DOHH2 (cell line): ENCODE results near the gene CTIF.

Experiments
- H3F3A ChIP-seq: fragments of 200-600 bp; sonication (generic), shearing (Covaris generic); 2 replicates; pipeline ENCODE4 v1.6.0; 2016; ENCODE audit warnings: antibody characterized with exemption, mild to moderate bottlenecking; ENCODE audit not compliant: control insufficient read depth, insufficient read depth
- H3K27ac ChIP-seq: fragments of 200-600 bp; sonication (generic); 2 replicates; pipeline ENCODE4 v1.5.1; 2014; ENCODE audit warnings: low read depth, mild to moderate bottlenecking, low read length, moderate library complexity
- H3K27me3 ChIP-seq: fragments of 200-600 bp; sonication (generic); 2 replicates; pipeline ENCODE4 v1.6.1; 2014; ENCODE audit warnings: mild to moderate bottlenecking, low read length, mixed read lengths; ENCODE audit not compliant: control insufficient read depth
- H3K36me3 ChIP-seq: fragments of 200-600 bp; sonication (generic); 2 replicates; pipeline ENCODE4 v1.6.1; 2014; ENCODE audit warnings: mild to moderate bottlenecking, low read length, moderate library complexity, mixed read lengths; ENCODE audit not compliant: control insufficient read depth
- H3K4me1 ChIP-seq: fragments of 200-600 bp; sonication (generic); 2 replicates; pipeline ENCODE4 v1.6.1; 2014; ENCODE audit warnings: mild to moderate bottlenecking, low read length, mixed read lengths; ENCODE audit not compliant: control insufficient read depth
- H3K4me2 ChIP-seq: fragments of 200-600 bp; sonication (generic); 2 replicates; pipeline ENCODE4 v1.6.0; 2014; ENCODE audit warnings: mild to moderate bottlenecking, low read length, moderate library complexity
- H3K4me3 ChIP-seq: fragments of 200-600 bp; sonication (generic); 2 replicates; pipeline ENCODE4 v1.5.1; 2014; ENCODE audit warnings: mild to moderate bottlenecking, low read length, mixed read lengths
- H3K79me2 ChIP-seq: fragments of 200-600 bp; sonication (generic); 2 replicates; pipeline ENCODE4 v1.6.1; 2014; ENCODE audit warnings: mild to moderate bottlenecking, low read length, mixed read lengths; ENCODE audit not compliant: control insufficient read depth
- H3K9me2 ChIP-seq: fragments of 200-600 bp; sonication (generic); replicated peaks from 2 replicates; pipeline ENCODE4 v1.6.1; 2014; ENCODE audit warnings: mild to moderate bottlenecking, low read length, mixed read lengths; ENCODE audit not compliant: control insufficient read depth
- H3K9me3 ChIP-seq: fragments of 200-600 bp; sonication (generic); 2 replicates; pipeline ENCODE4 v1.6.1; 2014; ENCODE audit warnings: antibody characterized with exemption, low read length, mixed read lengths; ENCODE audit not compliant: control insufficient read depth, insufficient read depth
- H4K20me1 ChIP-seq: fragments of 200-600 bp; sonication (generic); 2 replicates; pipeline ENCODE4 v1.6.0; 2014; ENCODE audit warnings: low read depth, mild to moderate bottlenecking, antibody characterized with exemption, low read length, moderate library complexity; ENCODE audit not compliant: control insufficient read depth, insufficient read depth
- CTCF ChIP-seq: fragments of 200-600 bp; sonication (generic); IDR thresholded peaks from one replicate; pipeline ENCODE4 v1.5.1; 2014; ENCODE audit warnings: antibody characterized with exemption, mild to moderate bottlenecking, low read depth, low read length; ENCODE audit not compliant: poor library complexity, severe bottlenecking
- EZH2phosphoT487 ChIP-seq: fragments of 200-600 bp; sonication (generic); IDR thresholded peaks from 2 replicates; pipeline ENCODE4 v1.6.1; 2017; ENCODE audit warnings: borderline replicate concordance, mild to moderate bottlenecking, antibody characterized with exemption, low read length, moderate library complexity, mixed read lengths

CTIF gene

DNA sequence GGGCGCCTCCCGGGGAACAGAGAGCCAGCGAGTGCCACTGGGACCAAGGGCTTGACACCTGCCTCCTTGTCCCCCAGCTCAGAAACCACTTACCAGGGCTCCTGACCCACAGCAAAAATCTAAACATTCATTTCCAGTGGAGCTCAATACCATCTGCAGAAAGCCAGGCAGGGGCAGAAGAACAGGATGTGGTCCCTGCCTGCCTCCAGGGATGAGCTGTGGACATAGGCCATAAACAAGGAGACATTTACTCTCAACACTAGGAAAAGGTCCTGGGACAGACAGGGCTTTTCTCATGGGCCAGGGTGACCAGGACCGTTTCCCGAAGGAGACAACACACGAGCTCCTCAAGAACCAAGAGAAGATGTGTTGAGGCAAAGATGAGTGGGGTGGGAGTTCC is 203.0 kb downstream of the CTIF start:
- no peaks in the 10 kb centered on the region for H3K27me3 ChIP-seq
- no peaks in the 10 kb centered on the region for H3K9me2 ChIP-seq
- no peak overlapping the region for H3K4me2 ChIP-seq
- H3F3A ChIP-seq, result no peaks in the 10 kb centered on the region
- H3K36me3 ChIP-seq, result no peaks in the 10 kb centered on the region
- no peaks in the 10 kb centered on the region for H3K4me1 ChIP-seq
- H3K4me3 ChIP-seq, result no peak overlapping the region
- H3K79me2 ChIP-seq, result no peaks in the 10 kb centered on the region
- no peaks in the 10 kb centered on the region; the same call in 1 of the 2 replicates for H4K20me1 ChIP-seq
- no peak for TF ChIP-seq CTCF
- TF ChIP-seq EZH2phosphoT487, result no peak
- no peaks in the 10 kb centered on the region for H3K9me3 ChIP-seq
- H3K27ac ChIP-seq, result no peak overlapping the region

DNA sequence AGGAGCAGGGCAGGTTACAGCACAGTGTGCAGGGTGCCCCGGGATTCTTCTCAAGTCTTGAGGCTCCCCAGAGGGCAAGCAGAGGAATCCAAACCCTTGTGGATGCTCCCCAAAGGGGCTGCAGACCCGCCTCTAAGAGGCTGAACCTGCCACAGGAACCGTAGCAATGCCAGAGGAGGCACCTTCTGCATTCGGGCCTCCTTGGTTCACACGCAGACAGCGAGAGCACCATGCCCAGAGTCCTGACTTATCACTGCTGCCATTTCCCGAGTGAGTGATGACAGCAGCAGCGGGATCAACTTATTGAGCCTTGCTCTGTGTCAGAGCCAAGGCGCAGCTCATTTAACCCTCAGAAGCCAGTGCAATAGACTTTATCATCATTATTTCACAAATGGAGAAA is 203.5 kb downstream of the CTIF start:
- Histone ChIP-seq H3K36me3 (no peaks in the 10 kb centered on the region), H3K4me1 (no peaks in the 10 kb centered on the region), H3K9me3 (no peaks in the 10 kb centered on the region), H4K20me1 (no peaks in the 10 kb centered on the region; the same call in 1 of the 2 replicates), H3K4me2 (no peak overlapping the region), H3F3A (no peaks in the 10 kb centered on the region), H3K27me3 (no peaks in the 10 kb centered on the region), H3K9me2 (no peaks in the 10 kb centered on the region), H3K4me3 (no peak overlapping the region), H3K27ac (no peak overlapping the region), H3K79me2 (no peaks in the 10 kb centered on the region)
- TF ChIP-seq CTCF (no peak), EZH2phosphoT487 (no peak)

GRCh38 chr18:48742706-48743475 is 204.1 kb downstream of the CTIF start:
- Histone ChIP-seq H3K36me3 (no peaks in the 10 kb centered on the region), H3K27ac (no peak overlapping the region), H3K4me3 (no peak overlapping the region)

More at GRCh38 chr18:48742706-48743475, 204.1 kb downstream of the CTIF start:
- Histone ChIP-seq H3K4me2 (no peak overlapping the region), H3K4me1 (no peaks in the 10 kb centered on the region), H4K20me1 (no peaks in the 10 kb centered on the region; the same call in 1 of the 2 replicates), H3K9me2 (no peaks in the 10 kb centered on the region), H3K79me2 (no peaks in the 10 kb centered on the region), H3F3A (no peaks in the 10 kb centered on the region), H3K9me3 (no peaks in the 10 kb centered on the region), H3K27me3 (no peaks in the 10 kb centered on the region)
- no peak for TF ChIP-seq CTCF
- TF ChIP-seq EZH2phosphoT487, result no peak
